NT2/D1 (cell line): ENCODE data around the gene HSF5.
A peak's percentile ranks its signal among the peaks of the same experiment; 100 is the strongest.

Source experiments
- DNase-seq: peaks from one replicate; pipeline ENCODE4 v3.0.0-alpha.2; 2011; ENCODE audit warnings: low read depth, low spot score
- H3K27me3 ChIP-seq: 2 replicates; pipeline ENCODE4 v1.6.0; 2011; ENCODE audit warnings: mild to moderate bottlenecking; ENCODE audit not compliant: insufficient read length, insufficient read depth
- H3K36me3 ChIP-seq: 2 replicates; pipeline ENCODE4 v1.6.1; 2011; ENCODE audit warnings: mild to moderate bottlenecking, low read length, mixed read lengths; ENCODE audit not compliant: insufficient read depth, insufficient read length
- H3K4me1 ChIP-seq: 2 replicates; pipeline ENCODE4 v1.5.1; 2011; ENCODE audit not compliant: insufficient read depth, insufficient read length
- H3K4me3 ChIP-seq: 2 replicates; pipeline ENCODE4 v1.5.1; 2011; ENCODE audit warnings: low read depth; ENCODE audit not compliant: insufficient read length
- H3K9ac ChIP-seq: 2 replicates; pipeline ENCODE4 v1.6.0; 2011; ENCODE audit warnings: low read depth; ENCODE audit not compliant: insufficient read length
- H3K9me3 ChIP-seq: 2 replicates; pipeline ENCODE4 v1.5.1; 2011; ENCODE audit warnings: mild to moderate bottlenecking, low read length; ENCODE audit not compliant: insufficient read depth
- SUZ12 ChIP-seq: IDR thresholded peaks from 2 replicates; pipeline ENCODE4 v1.6.1; 2011; ENCODE audit not compliant: insufficient read length, insufficient read depth; ENCODE audit errors: extremely low read depth
- YY1 ChIP-seq: IDR thresholded peaks from 2 replicates; pipeline ENCODE4 v1.6.1; 2011; ENCODE audit not compliant: insufficient read length, insufficient read depth
- ZNF274 ChIP-seq: IDR thresholded peaks from 2 replicates; pipeline ENCODE4 v1.6.1; 2011; ENCODE audit warnings: mild to moderate bottlenecking, low read depth, low read length

HSF5 gene

DNA sequence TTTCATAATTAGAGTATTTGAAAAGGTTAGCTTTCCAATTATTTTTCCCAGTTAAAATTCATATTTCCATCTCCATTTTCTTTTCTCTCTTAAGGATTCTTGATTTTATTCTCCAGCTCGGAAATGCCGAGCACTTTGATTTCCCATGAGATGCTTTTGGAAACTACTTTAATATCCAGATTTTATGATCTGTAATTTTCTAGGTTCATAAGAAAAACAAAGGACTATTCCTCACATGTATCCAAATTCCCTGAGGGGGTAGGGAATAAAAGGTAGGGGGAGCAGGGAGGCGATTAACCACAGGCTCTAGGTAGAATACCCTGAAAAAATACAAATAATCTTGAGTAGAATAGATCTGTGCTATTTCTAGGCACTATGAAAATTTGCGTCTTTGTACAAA is 71.8 kb downstream of the HSF5 start:
- H3K9me3 ChIP-seq, result no peaks in the 10 kb centered on the region
- H3K9ac ChIP-seq, result peak overlapping the region; percentile 61
- no peaks in the 10 kb centered on the region for H3K36me3 ChIP-seq
- H3K4me1 ChIP-seq, result no peaks in the 10 kb centered on the region
- H3K27me3 ChIP-seq, result no peaks in the 10 kb centered on the region
- no peak for TF ChIP-seq YY1
- no peak for TF ChIP-seq SUZ12
- TF ChIP-seq ZNF274, result no peak
- peak overlapping the region; percentile 54 for H3K4me3 ChIP-seq
- DNase-seq, result no peak

DNA sequence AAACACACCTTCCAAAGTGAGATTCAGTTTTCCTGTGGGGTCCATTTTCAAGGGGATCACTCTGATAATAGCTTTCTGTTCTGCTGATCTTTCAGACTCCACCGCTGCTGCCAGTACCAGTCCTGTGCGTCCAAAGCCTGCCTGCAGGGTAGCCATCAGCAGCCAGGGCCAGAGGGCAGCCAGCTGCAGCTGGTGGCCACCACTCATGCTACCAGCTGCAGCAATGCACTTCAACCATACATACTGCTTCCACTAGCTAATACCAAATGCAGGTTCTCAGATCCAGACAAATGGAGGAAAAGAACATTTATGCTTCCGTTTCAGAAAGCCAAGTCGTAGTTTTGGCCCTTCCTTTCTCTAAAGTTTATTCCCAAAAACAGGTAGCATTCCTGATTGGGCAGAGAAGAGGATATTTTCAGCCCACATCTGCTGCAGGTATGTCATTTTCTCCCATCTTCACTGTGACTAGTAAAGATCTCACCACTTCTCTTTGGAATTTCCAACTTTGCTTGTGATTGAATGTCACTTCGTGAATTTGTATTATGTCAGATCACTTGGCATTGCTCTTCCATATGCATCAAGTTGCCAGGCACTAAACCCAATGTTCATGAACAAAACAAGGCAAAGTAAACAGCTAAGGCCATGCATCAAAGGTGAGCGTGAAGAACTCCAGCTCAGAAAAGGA is 72.7 kb downstream of the HSF5 start:
- TF ChIP-seq ZNF274 (no peak), YY1 (no peak), SUZ12 (no peak)
- Histone ChIP-seq H3K36me3 (no peaks in the 10 kb centered on the region), H3K9ac (peak overlapping the region; percentile 61), H3K9me3 (no peaks in the 10 kb centered on the region), H3K4me1 (no peaks in the 10 kb centered on the region), H3K27me3 (no peaks in the 10 kb centered on the region), H3K4me3 (peak overlapping the region; percentile 54)
- no peak for DNase-seq

DNA sequence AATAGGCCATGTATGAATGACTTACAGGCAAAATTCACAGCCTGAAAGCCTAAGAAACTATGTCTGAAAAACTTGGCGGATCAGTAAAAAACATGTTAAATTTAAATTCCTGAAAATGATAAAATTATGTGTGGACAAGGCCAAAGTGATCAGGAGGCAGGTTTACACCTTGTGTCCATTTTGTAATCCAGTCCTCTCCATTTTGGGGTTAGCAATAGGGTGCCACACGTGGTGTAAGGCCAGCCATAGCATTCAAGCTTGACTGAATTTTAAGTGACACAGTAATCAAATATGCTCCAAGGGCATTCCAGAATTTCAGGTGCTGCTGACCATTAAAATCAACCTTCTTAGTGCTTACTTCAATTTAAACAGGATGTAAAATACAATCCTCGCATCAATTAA is 73.6 kb downstream of the HSF5 start:
- Histone ChIP-seq H3K4me1 (no peaks in the 10 kb centered on the region), H3K4me3 (peak overlapping the region; percentile 29), H3K27me3 (no peaks in the 10 kb centered on the region), H3K9ac (no peak overlapping the region), H3K36me3 (peaks cover under 1% of the 10 kb centered on the region), H3K9me3 (no peaks in the 10 kb centered on the region)
- TF ChIP-seq YY1 (peak; percentile 42), ZNF274 (no peak)
- DNase-seq, result no peak

- H3K4me1 ChIP-seq, result no peaks in the 10 kb centered on the region
- no peak for DNase-seq
- TF ChIP-seq YY1, result no peak
- no peak for TF ChIP-seq ZNF274
- TF ChIP-seq SUZ12, result no peak
- no peak overlapping the region for H3K9ac ChIP-seq
- no peaks in the 10 kb centered on the region for H3K27me3 ChIP-seq
- H3K9me3 ChIP-seq, result no peaks in the 10 kb centered on the region
- peaks cover 6% of the 10 kb centered on the region for H3K36me3 ChIP-seq
- peak overlapping the region; percentile 17 for H3K4me3 ChIP-seq
These were observed 74.5 kb downstream of the HSF5 start for GRCh38 chr17:58413684-58414083.

GRCh38 chr17:58412961-58413586 is 75.1 kb downstream of the HSF5 start:
- Histone ChIP-seq H3K27me3 (no peaks in the 10 kb centered on the region), H3K4me3 (peak overlapping the region; percentile 17), H3K4me1 (no peaks in the 10 kb centered on the region), H3K9ac (no peak overlapping the region), H3K36me3 (peaks cover 6% of the 10 kb centered on the region), H3K9me3 (no peaks in the 10 kb centered on the region)
- TF ChIP-seq ZNF274 (no peak), SUZ12 (no peak), YY1 (no peak)
- DNase-seq, result no peak

GRCh38 chr17:58412064-58412703 is 76.0 kb downstream of the HSF5 start:
- no peak overlapping the region for H3K9ac ChIP-seq
- no peak for TF ChIP-seq YY1
- no peak for TF ChIP-seq SUZ12
- TF ChIP-seq ZNF274, result no peak
- H3K4me1 ChIP-seq, result no peaks in the 10 kb centered on the region
- H3K36me3 ChIP-seq, result peaks cover 6% of the 10 kb centered on the region
- no peak for DNase-seq
- no peaks in the 10 kb centered on the region for H3K27me3 ChIP-seq
- H3K9me3 ChIP-seq, result no peaks in the 10 kb centered on the region
- H3K4me3 ChIP-seq, result no peak overlapping the region

GRCh38 chr17:58411408-58411894 is 76.8 kb downstream of the HSF5 start:
- peaks cover 6% of the 10 kb centered on the region for H3K36me3 ChIP-seq

More at GRCh38 chr17:58411408-58411894, 76.8 kb downstream of the HSF5 start:
- TF ChIP-seq SUZ12 (no peak), ZNF274 (no peak), YY1 (no peak)
- Histone ChIP-seq H3K27me3 (no peaks in the 10 kb centered on the region), H3K4me1 (no peaks in the 10 kb centered on the region), H3K4me3 (no peak overlapping the region), H3K9ac (no peak overlapping the region), H3K9me3 (no peaks in the 10 kb centered on the region)
- DNase-seq, result no peak
